Measurements from ENCODE around the gene TBC1D4. TPM values are rescaled to one million over a fixed set of nuclear protein-coding genes. Genes with fewer than 3 reads are reported as not detected.

Gene TBC1D4
- total and polyA plus RNA-seq, 9 of the 15 experiments (the other 6 are each of a cell fraction or from before 2014, with no cell fraction given), result 2.8 to 12.3 (median 7.0) TPM

DNA sequence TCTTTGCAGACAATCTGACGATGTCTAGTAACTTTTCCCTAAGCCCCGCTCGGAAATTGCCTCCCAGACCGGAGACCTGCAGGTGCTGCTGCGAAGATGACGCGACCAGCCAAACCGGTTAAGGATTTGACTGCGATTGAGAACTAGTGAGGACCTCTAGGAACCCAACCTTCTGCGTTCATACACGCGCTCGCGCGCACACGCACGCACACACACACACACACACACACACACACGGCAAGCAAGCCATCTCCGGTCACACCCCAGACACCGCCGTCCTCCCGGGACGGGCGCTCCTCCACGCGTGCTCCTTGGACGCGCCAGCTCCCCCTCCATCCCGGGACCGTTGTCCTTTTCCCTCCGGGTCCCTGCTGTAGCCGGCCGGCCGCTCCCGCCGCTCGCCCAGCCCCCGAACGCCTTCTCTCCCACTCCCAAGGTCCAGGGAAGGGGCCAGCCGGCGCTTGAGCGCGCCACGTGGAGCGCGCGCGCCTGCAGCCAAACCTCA, 1.2 kb downstream of the TBC1D4 start:
- Histone ChIP-seq H3K79me2 (ENCODE audit: control insufficient read depth, insufficient read depth, low read length) (peaks cover 48% of the 10 kb centered on the region), H3K4me2 (ENCODE audit: insufficient read depth, low read length) (peak overlapping the region; percentile 68), H3K27me3 (ENCODE audit: control insufficient read depth in 2 of 2, insufficient read depth in 2 of 2, low read length in 2 of 2) (no peaks in the 10 kb centered on the region), H3K9me3 (replicated peaks; ENCODE audit: control insufficient read depth, insufficient read depth, low read depth, low read length) (no peaks in the 10 kb centered on the region), H3K9me1 (ENCODE audit: control insufficient read depth, insufficient read depth, low read length) (no peaks in the 10 kb centered on the region), H2AFZ (ENCODE audit: low read depth, low read length) (0 out of 2 replicates have a peak overlapping the region, but pooled peaks have one; percentile 55), H3K4me1 (replicated peaks in 1 of 2; ENCODE audit: control insufficient read depth in 2 of 2, insufficient read depth in 2 of 2, low read length in 2 of 2) (peaks cover 0 to 20% of the 10 kb centered on the region in 2 experiments; a peak in 3 of 5 replicates), H4K20me1 (replicated peaks; ENCODE audit: control insufficient read depth, insufficient read depth, low read length) (no peaks in the 10 kb centered on the region), H3K9ac (ENCODE audit: insufficient read depth in 1 of 2, low read depth in 2 of 2, low read length in 2 of 2) (peak overlapping the region in 1 of 2 experiments; percentile 87; a peak in 2 of 4 replicates), H3K4me3 (peak overlapping the region; percentile 67), H3K27ac (ENCODE audit: extremely low read depth, low read depth, low read length) (no peak overlapping the region), H3K36me3 (ENCODE audit: control insufficient read depth, insufficient read depth, low read length) (no peaks in the 10 kb centered on the region)
- no peak for FAIRE-seq
- ATAC-seq, result peak; percentile 48
- POLR2A ChIA-PET, result no interaction called here
- in situ Hi-C loops (cut with MboI), result no loop called here
- BruUV-seq (replicated peaks), result no TSS peak
- intact Hi-C loops (cut with micrococcal nuclease), result loop anchor here (5.0 to 10.0 kb wide), 2 partner anchors 48 to 184 kb away; no protein-coding TSS in a partner anchor
- peak; percentile 7 to 55 (median 12) for DNase-seq (ENCODE audit: extremely low read depth in 1 of 4, low spot score in 3 of 4)
- WGBS (ENCODE audit: insufficient coverage, low coverage, missing lambda C conversion rate), result 5% methylated on average over 27 of the region's 48 CpGs
- CTCF ChIA-PET (ENCODE audit: low intra/inter-chr PET ratio), result no interaction called here
- TF ChIP-seq SIX5 (IDR thresholded peaks at IDR 0.05; ENCODE audit: borderline replicate concordance in 1 of 2, insufficient read depth in 1 of 2, low read depth in 1 of 2, low read length in 2 of 2) (no peak), CTBP1 (IDR thresholded peaks at IDR 0.05; ENCODE audit: borderline replicate concordance) (peak; percentile 11; the same call in 1 of the 2 replicates), SUPT5H (IDR thresholded peaks at IDR 0.05) (peak; percentile 22; the same call in 1 of the 2 replicates), RBFOX2 (IDR thresholded peaks at IDR 0.05; ENCODE audit: low read depth, low read length) (peak; percentile 52), CREBBP (IDR thresholded peaks at IDR 0.05; ENCODE audit: low read depth, low read length) (no peak), POLR2B (IDR thresholded peaks at IDR 0.05; ENCODE audit: low read depth, partially characterized antibody) (no peak), NRF1 (conservative IDR thresholded peaks at IDR 0.05 in 1 of 2, IDR thresholded peaks at IDR 0.05 in 1 of 2) (0 out of 4 replicates have a peak, but pooled peaks of 1 of the 2 experiments have one; percentile 19), KAT8 (IDR thresholded peaks at IDR 0.05; ENCODE audit: low read depth) (no peak), MYNN (IDR thresholded peaks at IDR 0.05) (no peak), MYNN (CRISPR knock-in tag; IDR thresholded peaks at IDR 0.05) (no peak), HNRNPLL (IDR thresholded peaks at IDR 0.05; ENCODE audit: low read depth, low read length, poor library complexity, severe bottlenecking) (peak; percentile 69), ZNF24 (IDR thresholded peaks at IDR 0.05) (no peak), THAP12 (CRISPR knock-in tag; IDR thresholded peaks at IDR 0.05) (no peak), RCOR1 (IDR thresholded peaks at IDR 0.05; ENCODE audit: borderline replicate concordance in 1 of 2, low read depth in 2 of 2, low read length in 2 of 2) (no peak), GTF2A2 (tag; IDR thresholded peaks at IDR 0.05) (no peak), POLR2G (IDR thresholded peaks at IDR 0.05; ENCODE audit: low read depth, low read length) (peak; percentile 56)
- TF ChIP-seq, protein P1, sequence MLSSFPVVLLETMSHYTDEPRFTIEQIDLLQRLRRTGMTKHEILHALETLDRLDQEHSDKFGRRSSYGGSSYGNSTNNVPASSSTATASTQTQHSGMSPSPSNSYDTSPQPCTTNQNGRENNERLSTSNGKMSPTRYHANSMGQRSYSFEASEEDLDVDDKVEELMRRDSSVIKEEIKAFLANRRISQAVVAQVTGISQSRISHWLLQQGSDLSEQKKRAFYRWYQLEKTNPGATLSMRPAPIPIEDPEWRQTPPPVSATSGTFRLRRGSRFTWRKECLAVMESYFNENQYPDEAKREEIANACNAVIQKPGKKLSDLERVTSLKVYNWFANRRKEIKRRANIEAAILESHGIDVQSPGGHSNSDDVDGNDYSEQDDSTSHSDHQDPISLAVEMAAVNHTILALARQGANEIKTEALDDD (IDR thresholded peaks at IDR 0.05), result peak; percentile 66
- TF ChIP-seq, protein P2, sequence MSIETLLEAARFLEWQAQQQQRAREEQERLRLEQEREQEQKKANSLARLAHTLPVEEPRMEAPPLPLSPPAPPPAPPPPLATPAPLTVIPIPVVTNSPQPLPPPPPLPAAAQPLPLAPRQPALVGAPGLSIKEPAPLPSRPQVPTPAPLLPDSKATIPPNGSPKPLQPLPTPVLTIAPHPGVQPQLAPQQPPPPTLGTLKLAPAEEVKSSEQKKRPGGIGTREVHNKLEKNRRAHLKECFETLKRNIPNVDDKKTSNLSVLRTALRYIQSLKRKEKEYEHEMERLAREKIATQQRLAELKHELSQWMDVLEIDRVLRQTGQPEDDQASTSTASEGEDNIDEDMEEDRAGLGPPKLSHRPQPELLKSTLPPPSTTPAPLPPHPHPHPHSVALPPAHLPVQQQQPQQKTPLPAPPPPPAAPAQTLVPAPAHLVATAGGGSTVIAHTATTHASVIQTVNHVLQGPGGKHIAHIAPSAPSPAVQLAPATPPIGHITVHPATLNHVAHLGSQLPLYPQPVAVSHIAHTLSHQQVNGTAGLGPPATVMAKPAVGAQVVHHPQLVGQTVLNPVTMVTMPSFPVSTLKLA (conservative IDR thresholded peaks at IDR 0.05), result peak; percentile 50 to 55; a peak in 2 of 4 replicates

All from K562 (cell line).